Measurements from ENCODE around the gene BTBD9. TPM values are rescaled to one million over a fixed set of nuclear protein-coding genes. Genes with fewer than 3 reads are reported as not detected.
"Not testable (repeated sequence)": the region's sequence is repeated elsewhere in the genome, so short reads cannot be mapped to it uniquely, and the experiment has no call there.

The BTBD9 gene
- polyA plus RNA-seq, 1 donor: 7.7 TPM

GRCh38 chr6:38649744-38650143 lies 10.0 kb upstream of the BTBD9 start:
- no peak for DNase-seq (ENCODE audit: low read depth)

- DNase-seq (ENCODE audit: low read depth): no peak
These were observed 8.9 kb upstream of the BTBD9 start for GRCh38 chr6:38648629-38649028.

- DNase-seq (ENCODE audit: low read depth): no peak
These were observed 6.6 kb upstream of the BTBD9 start for GRCh38 chr6:38646166-38646878.

GRCh38 chr6:38644951-38645350 lies 5.2 kb upstream of the BTBD9 start:
- DNase-seq (ENCODE audit: low read depth): no peak

- DNase-seq (ENCODE audit: low read depth): no peak
These were observed 634 bp upstream of the BTBD9 start for GRCh38 chr6:38640216-38640909.

- no peak for DNase-seq (ENCODE audit: low read depth)
These were observed 710 bp downstream of the BTBD9 start for GRCh38 chr6:38638941-38639497.

GRCh38 chr6:38637756-38638155 lies 2.0 kb downstream of the BTBD9 start:
- DNase-seq (ENCODE audit: low read depth): no peak

GRCh38 chr6:38636027-38636426 lies 3.7 kb downstream of the BTBD9 start:
- no peak for DNase-seq (ENCODE audit: low read depth)

GRCh38 chr6:38634518-38634917 lies 5.2 kb downstream of the BTBD9 start:
- no peak for DNase-seq (ENCODE audit: low read depth)

- no peak for DNase-seq (ENCODE audit: low read depth)
These were observed 7.2 kb downstream of the BTBD9 start for GRCh38 chr6:38632490-38632889.

GRCh38 chr6:38631186-38631783 lies 8.4 kb downstream of the BTBD9 start:
- no peak for DNase-seq (ENCODE audit: low read depth)

- no peak for DNase-seq (ENCODE audit: low read depth)
These were observed 14.5 kb downstream of the BTBD9 start for GRCh38 chr6:38625217-38625616.

GRCh38 chr6:38619342-38619741 lies 20.4 kb downstream of the BTBD9 start:
- DNase-seq (ENCODE audit: low read depth): not testable (repeated sequence)

GRCh38 chr6:38618301-38618700 lies 21.4 kb downstream of the BTBD9 start:
- not testable (repeated sequence) for DNase-seq (ENCODE audit: low read depth)

GRCh38 chr6:38617856-38618255 lies 21.9 kb downstream of the BTBD9 start:
- no peak for DNase-seq (ENCODE audit: low read depth)

- no peak for DNase-seq (ENCODE audit: low read depth)
These were observed 27.4 kb downstream of the BTBD9 start for GRCh38 chr6:38612143-38612965.

- no peak for DNase-seq (ENCODE audit: low read depth)
These were observed 29.6 kb downstream of the BTBD9 start for GRCh38 chr6:38610050-38610625.

GRCh38 chr6:38604700-38605099 lies 35.0 kb downstream of the BTBD9 start:
- DNase-seq (ENCODE audit: low read depth): no peak

GRCh38 chr6:38603966-38604365 lies 35.8 kb downstream of the BTBD9 start:
- no peak for DNase-seq (ENCODE audit: low read depth)

- no peak for DNase-seq (ENCODE audit: low read depth)
These were observed 36.2 kb downstream of the BTBD9 start for GRCh38 chr6:38603496-38603895.

GRCh38 chr6:38599966-38600550 lies 39.7 kb downstream of the BTBD9 start:
- DNase-seq (ENCODE audit: low read depth): no peak
